Kidney glomerular epithelial cell (primary cell): ENCODE data around the gene ALG8.
A peak's percentile ranks its signal among the peaks of the same experiment; 100 is the strongest.
"Not testable (repeated sequence)": the region's sequence is repeated elsewhere in the genome, so short reads cannot be mapped to it uniquely, and the experiment has no call there.

Source experiments
- DNase-seq: peaks from one replicate; lab custom pipeline; 2025; lab: John Stamatoyannopoulos, UW

The ALG8 gene

DNA sequence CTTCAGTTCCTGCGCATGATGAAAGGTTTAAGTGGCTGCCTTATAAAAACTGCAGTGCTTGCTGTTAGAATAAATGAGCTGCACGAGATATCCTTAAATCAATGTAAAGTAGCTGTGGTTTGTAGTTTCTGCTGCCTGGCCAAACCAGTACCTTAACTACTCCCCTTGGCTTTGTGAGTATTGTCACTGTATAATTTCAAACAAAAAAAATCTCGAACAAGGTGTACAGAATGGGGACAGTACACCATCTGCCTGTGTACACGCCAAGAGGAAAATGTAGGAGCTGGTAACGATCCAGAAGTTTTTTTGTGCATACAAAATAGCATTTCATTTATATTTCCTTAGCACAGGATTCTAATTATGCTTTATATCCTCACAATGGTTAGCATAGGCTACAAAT, 39.2 kb downstream of the ALG8 start:
- DNase-seq = no peak

DNA sequence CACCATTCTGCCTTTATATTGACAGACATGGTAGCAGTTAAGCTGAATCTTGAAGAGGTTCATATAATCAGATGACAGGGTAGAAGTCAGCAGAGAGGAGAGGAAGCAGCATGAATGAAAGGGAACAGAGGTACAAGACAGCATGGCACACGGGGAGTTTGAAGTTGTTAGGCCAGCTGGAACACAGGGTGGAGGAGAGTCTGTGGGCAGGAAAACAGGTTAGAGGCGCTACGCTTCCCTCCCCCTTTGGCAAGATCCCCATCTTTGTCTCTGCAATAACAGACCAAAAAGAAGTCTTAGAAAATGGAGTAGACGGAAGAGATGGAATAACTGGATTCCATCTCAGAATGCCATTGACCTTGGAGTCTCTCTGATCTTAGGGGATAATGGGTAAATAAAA, 39.8 kb downstream of the ALG8 start:
- no peak for DNase-seq

DNA sequence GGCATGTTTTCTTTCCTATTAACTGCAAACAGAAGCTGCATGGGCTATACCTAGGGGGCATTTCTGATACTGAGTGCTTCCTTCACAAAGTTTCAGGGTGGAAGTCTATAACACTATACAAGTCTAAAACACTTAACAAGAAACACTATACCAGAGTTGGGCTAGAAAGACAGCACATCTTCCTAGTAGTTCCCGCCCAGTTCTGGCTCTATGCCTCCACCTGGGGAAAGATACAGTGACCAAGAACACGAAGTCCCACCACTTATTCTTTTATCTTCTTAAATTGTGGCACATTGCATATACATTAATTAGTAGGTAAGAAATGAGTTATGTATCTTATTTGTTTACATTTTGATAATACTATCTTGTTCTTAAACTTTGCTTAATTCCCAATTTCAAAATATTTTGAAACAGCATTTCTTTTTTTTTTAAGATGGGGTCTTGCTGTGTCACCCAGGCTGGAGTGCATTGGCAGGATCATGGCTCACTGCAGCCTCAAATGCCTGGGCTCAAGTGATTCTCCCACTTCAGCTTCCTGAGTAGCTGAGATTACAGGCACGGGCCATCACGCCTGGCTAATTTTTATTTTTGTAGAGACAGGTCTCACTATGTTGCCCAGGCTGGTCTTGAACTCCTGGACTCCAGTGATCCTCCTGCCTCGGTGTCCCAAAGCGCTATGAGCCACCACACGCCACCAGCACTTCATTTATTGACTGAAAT, 41.6 kb downstream of the ALG8 start:
- no peak for DNase-seq

DNA sequence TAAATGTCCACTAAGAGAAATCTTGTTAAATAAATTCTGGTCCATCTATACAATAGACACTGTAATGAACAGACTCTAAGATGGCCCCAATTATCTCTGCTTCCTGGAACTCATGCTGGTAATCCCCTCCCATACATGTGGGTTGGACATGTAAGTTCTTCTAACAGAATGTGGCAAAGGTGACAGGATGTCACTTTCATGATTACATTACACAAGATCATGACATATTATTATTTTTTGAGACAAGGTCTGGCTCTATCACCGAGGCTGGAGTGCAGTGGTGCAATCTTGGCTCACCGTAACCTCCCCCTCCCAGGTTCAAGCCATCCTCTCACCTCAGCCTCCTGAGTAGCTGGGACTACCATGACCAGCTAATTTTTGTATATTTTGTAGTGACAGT, 45.2 kb downstream of the ALG8 start:
- DNase-seq = no peak

DNA sequence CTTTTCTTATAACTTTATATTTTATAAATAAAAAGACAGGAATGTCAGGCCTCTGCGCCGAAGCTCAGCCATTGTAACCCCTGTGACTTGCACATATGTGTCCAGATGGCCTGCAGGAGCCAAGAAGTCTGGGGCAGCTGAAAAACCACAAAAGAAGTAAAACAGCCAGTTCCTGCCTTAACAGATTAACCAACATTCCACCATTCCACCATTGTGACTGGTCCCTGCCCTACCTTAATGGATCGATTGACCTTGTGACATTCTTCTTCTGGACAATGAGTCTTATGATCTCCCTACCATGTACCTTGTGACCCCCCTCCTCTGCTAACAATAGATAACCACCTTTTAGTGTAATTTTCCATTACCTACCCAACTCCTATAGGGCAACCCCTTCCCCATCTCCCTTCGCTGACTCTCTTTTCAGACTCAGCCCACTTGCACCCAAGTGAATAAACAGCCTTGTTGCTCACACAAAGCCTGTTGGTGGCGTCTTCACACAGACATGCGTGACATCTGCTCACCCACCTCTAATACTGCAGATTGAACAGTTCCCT, 52.8 kb downstream of the ALG8 start:
- DNase-seq = not testable (repeated sequence)

DNA sequence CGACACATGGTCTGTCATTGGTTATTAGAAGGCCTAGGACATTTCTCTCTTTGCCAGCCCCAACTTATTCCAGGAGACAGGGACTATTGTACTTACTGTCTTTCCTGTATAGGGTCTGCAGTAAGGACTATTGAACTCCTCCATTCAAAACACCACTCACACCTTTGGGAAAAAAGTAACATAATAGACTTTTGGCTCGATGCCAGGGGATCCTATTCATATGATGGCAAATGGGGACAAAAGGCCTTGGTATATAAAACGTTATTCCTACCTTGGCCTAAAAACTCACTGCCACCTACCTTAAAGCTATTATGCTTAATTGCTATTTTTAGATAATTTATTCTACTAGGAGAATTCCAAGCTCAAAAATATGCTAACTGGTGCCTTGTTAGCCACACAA, 53.5 kb downstream of the ALG8 start:
- DNase-seq = no peak

DNA sequence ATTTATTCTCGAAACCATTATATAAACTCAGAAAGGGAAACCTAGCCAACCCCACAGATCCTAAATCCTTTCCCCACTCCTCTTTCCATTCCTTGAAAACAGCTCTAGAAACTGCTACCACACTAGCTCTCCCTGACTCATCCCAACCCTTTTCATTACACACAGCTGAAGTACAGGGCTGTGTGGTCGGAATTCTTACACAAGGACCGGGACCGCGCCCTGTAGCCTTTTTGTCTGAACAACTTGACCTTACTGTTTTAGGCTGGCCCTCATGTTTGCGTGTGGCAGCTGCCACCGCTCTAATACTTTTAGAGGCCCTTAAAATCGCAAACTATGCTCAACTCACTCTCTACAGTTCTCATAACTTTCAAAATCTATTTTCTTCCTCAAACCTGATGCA, 54.9 kb downstream of the ALG8 start:
- DNase-seq = not testable (repeated sequence)

DNA sequence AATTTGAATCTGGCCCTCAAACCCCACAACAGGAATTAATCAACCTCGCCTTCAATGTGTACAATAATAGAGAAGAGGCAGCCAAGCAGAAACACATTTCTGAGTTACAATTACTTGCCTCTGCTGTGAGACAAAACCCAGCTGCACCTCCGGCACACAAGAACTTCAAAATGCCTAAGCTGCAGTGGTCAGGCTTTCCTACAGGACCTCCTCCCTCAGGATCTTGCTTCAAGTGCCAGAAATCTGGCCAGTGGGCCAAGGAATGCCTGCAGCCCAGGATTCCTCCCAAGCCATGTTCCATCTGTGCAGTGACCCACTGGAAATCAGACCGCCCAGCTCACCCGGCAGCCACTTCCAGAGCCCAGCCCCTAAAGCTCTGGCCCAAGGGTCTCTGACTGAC, 56.4 kb downstream of the ALG8 start:
- DNase-seq = no peak

DNA sequence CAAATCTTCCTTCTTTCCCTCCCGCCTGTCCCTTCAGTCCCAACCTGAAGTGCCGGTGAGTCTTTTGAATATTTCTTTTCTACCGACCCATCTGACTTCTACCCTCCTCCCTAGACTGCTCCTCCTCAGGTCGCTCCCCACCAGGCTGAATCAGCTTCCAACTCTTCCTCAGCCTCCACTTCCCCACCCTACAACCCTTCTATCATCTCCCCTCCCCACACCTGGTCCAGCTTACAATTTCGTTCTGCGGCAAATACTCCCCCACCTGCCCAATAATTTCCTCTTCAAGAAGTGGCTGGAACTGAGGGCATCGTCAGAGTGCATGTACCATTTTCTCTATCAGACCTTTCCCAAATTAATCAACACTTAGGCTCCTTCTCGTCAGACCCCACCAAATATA, 57.3 kb downstream of the ALG8 start:
- no peak for DNase-seq

DNA sequence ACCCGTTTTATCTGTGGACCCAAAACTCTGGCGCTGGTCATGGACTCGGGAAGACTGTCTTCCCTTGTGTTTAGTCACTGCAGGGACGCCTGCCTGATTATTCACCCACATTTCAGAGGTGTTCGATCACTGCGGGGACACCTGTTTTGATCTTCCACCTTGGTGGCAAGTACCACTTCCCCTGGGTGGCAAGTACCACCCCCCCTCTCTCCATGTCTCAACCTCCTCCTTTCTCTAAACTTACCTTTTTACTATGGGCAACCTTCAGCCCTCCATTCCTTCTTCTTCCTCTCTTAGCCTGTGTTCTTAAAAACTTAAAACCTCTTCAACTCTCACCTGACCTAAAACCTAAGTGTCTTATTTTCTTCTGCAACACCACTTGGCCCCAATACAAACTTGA, 57.8 kb downstream of the ALG8 start:
- DNase-seq = no peak

DNA sequence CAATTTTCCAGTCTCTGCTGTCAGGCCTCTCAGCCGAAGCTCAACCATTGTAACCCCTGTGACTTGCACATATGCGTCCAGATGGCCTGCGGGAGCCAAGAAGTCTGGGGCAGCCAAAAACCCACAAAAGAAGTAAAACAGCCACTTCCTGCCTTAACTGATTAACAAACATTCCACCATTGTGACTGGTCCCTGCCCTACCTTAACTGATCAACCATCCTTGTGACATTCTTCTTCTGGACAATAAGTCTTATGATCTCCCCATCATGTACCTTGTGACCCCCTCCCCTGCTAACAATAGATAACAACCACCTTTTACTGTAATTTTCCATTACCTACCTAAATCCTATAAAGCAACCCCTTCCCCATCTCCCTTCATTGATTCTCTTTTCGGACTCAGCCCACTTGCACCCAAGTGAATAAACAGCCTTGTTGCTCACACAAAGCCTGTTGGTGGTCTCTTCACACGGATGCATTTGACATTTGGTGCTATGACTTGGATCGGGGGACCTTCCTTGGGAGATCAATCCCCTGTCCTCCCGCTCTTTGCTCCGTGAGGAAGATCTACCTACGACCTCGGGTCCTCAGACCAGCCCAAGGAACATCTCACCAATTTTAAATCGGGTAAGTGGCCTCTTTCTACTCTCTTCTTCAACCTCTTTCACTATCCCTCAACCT, 58.5 kb downstream of the ALG8 start:
- DNase-seq = no peak

DNA sequence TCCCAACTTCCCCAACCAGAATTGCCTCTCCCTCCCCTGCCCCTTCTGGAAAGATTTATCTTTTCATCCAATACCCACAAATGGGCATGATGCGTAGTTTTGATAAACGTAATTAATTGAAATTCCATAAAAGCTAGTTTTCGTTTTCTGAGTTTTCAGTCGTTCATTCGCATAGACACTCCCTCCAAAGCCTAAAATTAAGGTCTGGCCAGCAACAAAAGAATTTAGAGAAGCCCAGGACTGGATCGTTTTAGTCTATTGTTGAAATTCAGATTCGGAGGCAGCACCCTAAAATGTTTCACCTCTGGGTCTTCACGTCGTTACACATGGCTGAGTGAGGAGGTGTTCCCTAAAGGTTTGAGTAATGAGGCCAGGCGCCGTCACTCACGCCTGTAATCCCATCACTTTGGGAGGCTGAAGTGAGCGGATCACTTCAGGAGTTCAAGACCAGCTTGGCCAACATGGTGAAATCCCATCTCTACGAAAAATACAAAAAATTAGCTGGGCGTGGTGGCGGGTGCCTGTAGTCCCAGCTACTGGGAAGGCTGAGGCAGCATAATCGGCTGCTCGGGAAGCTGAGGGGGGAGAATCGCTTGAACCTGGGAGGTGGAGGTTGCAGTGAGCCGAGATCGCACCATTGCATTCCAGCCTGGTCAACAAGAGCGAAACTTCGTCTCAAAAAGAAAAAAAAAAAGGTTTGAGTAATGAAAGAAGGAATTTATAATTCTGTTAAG, 59.2 kb downstream of the ALG8 start:
- no peak for DNase-seq

DNA sequence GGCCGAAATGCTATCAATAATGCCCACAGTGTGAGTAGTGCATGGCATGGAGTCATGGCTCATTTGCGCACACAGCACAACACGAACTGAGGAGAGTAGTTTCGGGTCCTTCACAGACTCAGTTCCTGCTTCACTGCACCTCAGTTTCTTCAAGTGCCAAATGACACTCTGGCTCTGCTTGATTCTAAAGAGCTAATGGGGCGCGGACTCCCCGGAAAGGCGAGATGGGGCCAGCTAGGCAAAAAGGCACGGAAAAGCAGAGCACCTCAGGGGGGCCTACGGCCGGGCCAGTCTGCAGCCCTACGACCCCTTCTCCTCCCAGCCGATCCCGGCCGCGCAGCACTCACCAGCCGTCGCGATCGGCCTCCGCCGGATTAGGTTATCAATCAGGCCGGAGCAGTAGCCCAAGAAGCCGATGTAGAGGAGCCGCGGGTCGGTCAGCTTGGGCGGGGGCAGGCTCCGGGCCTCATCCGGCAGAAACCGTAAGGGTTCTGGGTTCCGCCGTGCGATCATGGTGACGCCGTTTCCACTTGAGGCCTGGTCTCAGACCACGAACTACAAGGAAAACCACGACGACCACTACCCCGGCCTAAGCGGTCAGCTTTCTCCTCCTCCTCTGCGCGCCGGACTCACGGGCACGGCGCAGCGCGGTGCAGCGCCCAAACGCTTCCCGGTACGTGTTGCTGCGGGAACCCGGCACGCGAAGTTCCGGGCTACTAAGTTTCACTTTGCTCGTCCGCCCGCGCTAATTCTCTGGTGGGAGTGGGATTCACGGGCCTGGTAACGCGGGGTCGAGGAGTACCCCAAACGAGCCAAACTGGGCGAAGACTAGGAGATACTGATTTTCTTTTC, 60.0 kb downstream of the ALG8 start, which contains the start of gene NDUFC2:
Gene NDUFC2 (minus strand): TSS at position 631 of the 852 bp plus-strand sequence. CDS start 118 bp downstream, at position 513.
- peak; percentile 67 for DNase-seq

DNA sequence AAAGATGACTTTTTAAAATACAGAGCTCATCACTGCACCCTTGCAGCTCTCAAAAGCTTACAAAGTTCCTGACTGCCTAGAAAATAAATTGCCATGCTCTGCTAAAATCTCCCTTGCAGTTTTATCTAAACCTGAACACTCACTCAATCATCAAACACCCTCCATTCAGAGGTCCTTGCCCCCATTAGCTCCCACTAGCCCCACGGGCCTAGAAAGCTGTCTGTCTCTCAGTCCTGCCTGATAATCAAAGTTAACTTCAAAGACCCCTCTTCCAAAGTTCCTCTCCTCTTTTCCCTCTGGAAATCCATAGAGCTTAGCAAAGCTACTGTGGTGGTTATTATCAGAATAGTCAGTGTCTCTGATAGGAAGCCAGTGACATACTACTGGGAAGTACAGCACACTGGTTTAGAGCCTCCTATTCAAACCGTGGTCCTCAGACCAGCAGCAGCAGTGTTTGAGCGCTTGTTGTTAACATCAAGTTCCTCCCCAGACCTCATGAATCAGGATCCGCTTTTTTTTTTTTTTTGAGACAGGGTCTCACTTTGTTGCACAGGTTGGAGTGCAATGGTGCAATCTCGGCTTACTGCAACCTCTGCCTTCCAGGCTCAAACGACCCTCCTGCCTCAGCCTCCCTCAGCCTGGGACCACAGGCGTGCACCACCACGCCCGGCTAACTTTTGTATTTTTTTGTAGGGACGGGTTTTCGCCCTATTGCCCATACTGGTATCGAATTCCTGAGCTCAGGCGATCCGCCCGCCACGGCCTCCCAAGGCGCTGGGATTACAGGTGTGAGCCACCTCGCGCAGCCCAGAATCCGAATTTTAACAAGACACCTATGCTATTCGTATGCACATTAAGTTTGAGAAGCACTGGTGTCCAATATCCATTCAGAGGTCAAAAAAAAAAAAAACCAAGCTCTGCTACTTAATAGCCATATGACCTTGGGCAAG, 60.9 kb downstream of the ALG8 start:
- no peak for DNase-seq

DNA sequence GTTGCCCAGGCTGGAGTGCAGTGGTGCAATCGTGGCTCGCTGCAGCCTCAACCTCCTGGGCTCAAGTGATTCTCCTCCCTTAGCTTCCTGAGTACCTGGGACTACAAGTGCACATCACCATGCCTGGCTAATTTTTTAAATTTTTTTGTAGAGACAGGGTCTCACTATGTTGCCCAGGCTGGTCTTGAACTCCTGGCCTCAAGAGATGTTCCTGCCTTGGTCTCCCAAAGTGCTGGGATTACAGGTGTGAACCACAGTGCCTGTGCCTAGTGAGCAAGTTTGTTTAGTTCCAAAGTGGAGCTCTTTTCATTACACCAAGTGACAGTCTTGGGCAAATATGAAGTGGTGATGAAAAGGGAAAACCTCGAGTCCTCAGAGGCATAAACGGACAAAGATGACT, 61.8 kb downstream of the ALG8 start:
- not testable (repeated sequence) for DNase-seq

DNA sequence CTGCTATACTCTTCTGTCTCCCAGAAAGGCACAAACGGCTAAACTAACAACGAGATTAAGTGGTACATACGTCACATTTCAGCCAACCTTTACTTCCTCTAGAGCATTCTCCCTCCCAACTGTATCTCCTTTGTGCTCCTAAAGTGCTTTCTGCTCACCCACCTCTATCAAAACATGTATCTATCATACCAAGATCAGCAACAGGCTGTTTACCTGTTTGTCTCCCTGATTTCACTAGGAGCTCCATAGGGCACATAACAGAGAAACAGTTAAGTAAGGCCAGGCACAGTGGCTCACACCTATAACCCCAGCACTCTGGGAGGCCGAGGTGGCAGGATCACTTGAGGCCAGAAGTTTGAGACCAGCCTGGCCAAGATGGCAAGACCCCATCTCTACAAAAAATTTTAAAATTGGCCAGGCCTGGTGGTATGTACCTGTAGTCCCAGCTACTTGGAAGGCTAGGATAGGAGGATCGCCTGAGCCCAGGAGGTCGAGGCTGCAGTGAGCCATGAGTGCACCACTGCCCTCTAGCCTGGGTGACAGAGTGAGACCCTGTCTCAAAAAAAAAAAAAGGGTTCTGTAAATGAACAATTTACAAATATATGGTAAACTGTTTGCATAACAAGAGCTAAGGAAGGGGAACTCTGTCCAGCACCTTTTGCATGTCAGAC, 62.6 kb downstream of the ALG8 start:
- DNase-seq = no peak

DNA sequence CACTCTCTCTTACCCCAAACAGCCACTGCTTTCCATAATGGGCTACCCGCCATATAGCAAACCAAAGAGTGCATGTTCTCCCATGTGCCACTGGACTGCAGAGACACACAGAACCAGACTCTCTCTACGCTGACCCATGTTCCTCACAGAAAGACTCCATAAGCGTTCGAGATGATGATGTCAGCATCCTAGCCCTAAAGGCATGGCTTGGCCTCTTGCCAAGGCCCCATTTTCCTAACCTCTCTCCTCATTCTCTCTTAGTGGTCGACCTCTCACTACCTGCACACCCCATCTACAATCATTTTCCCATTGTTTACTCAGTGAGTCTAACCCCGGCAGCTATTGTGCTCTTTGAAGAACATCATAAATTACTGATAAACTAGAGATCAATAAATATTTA, 64.7 kb downstream of the ALG8 start:
- no peak for DNase-seq

DNA sequence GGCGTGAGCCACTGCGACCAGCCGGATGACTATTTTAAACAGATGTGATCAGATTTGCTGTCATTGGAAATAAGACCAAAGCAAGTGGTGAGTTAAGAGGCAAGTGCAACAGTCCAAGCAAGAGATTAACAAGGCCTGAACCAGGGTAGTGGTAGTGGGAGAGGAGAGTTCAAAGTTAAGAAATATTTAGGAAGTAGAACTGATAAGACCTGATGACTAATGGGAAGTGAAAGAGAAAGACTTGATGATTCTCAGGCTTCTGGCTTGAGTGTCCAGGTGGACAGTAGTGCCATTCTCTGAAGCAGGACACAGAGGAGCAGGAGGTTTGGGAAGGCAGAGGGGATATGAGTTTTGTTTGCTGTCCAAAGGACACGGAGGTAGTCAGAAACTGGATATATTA, 67.0 kb downstream of the ALG8 start:
- DNase-seq = no peak

DNA sequence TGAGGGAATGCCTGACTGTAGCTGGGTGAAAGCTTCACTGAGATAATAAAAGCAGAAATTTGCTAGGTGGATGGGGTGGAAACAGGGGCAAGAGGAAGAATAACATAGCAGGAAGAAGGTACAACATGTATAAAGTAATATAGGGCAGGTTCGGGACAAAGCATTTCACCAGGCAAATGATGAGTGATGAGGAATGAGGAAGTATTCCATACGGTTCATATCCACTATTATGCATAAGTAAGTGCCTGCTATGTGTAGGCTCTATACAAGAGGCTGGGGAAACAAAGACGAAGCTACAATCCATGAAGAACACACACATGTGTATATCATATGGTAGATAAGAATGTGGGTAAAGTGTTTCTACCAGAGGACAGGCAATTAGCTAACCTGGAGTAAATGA, 67.7 kb downstream of the ALG8 start:
- no peak for DNase-seq

DNA sequence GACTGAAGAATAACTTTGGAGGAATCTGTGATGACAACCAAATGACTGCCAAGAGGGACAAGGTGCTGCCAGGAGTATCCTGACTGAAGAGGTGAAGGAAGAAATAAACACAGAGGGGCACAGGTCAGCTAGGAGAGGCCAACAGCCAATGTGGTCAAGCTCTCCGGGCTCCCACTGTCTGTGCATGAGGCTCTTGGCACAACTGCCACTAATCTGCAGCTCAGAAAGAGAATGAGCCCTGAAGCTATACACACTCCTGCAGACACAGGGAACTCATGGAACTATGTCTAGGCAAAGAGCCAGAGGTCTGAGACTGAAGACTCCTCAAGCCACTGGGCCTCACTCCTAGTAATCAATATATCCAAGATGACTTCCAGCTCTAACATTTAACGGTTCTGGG, 68.8 kb downstream of the ALG8 start:
- no peak for DNase-seq
